Astrocyte (in vitro differentiated cells and primary cell): ENCODE data around the gene B4GALT4. TPM values are rescaled to one million over a fixed set of nuclear protein-coding genes. Genes with fewer than 3 reads are reported as not detected.

Source experiments
- DNase-seq: peaks from one replicate; pipeline ENCODE4 v3.0.0-alpha.2; 2010; ENCODE audit warnings: low read depth
- FAIRE-seq: peaks from 2 replicates; lab custom pipeline; 2011; peaks lifted over from hg19 to GRCh38; lab: Jason Lieb, UNC
- H2AFZ ChIP-seq: 2 replicates; pipeline ENCODE4 v1.6.0; 2012; ENCODE audit warnings: low read depth, low read length, inconsistent platforms
- H3K27ac ChIP-seq: 2 replicates; pipeline ENCODE4 v1.5.1; 2011; ENCODE audit warnings: low read depth, low read length, inconsistent platforms
- H3K27me3 ChIP-seq: 2 replicates; pipeline ENCODE4 v1.6.0; 2011; ENCODE audit warnings: low read length, inconsistent platforms; ENCODE audit not compliant: insufficient read depth
- H3K36me3 ChIP-seq: 2 replicates; pipeline ENCODE4 v1.5.1; 2011; ENCODE audit warnings: low read length, inconsistent platforms; ENCODE audit not compliant: insufficient read depth
- H3K4me1 ChIP-seq: 2 replicates; pipeline ENCODE4 v1.5.1; 2011; ENCODE audit warnings: low read length, inconsistent platforms; ENCODE audit not compliant: insufficient read depth
- H3K4me2 ChIP-seq: 2 replicates; pipeline ENCODE4 v1.6.0; 2012; ENCODE audit warnings: low read length, inconsistent platforms
- H3K4me3 ChIP-seq: 2 replicates; pipeline ENCODE4 v1.5.1; 2011; ENCODE audit warnings: low read depth, mild to moderate bottlenecking, low read length, inconsistent platforms; ENCODE audit not compliant: insufficient read depth
- H3K79me2 ChIP-seq: 2 replicates; pipeline ENCODE4 v1.6.0; 2012; ENCODE audit warnings: mild to moderate bottlenecking, low read length, inconsistent platforms; ENCODE audit not compliant: insufficient read depth
- H3K9ac ChIP-seq: 2 replicates; pipeline ENCODE4 v1.6.0; 2012; ENCODE audit warnings: mild to moderate bottlenecking, low read length, inconsistent platforms
- H3K9me3 ChIP-seq: 2 replicates; pipeline ENCODE4 v1.5.1; 2012; ENCODE audit warnings: low read depth, mild to moderate bottlenecking, low read length, inconsistent platforms; ENCODE audit not compliant: insufficient read depth
- H4K20me1 ChIP-seq: 2 replicates; pipeline ENCODE4 v1.6.0; 2012; ENCODE audit warnings: low read length, inconsistent platforms; ENCODE audit not compliant: insufficient read depth
- H3K27ac Mint-ChIP-seq: one replicate; pipeline ENCODE4 v1.8.0; 2021; ENCODE audit warnings: mild to moderate bottlenecking, mixed read lengths; ENCODE audit not compliant: unreplicated experiment
- H3K27me3 Mint-ChIP-seq: one replicate; pipeline ENCODE4 v1.8.0; 2021; ENCODE audit warnings: low read depth, mixed read lengths; ENCODE audit not compliant: unreplicated experiment
- H3K36me3 Mint-ChIP-seq: one replicate; pipeline ENCODE4 v1.8.0; 2021; ENCODE audit warnings: low read depth, mixed read lengths; ENCODE audit not compliant: unreplicated experiment
- H3K4me1 Mint-ChIP-seq: one replicate; pipeline ENCODE4 v1.8.0; 2021; ENCODE audit warnings: low read depth, mixed read lengths; ENCODE audit not compliant: unreplicated experiment
- H3K4me3 Mint-ChIP-seq: one replicate; pipeline ENCODE4 v1.8.0; 2021; ENCODE audit warnings: mild to moderate bottlenecking, moderate library complexity, mixed read lengths; ENCODE audit not compliant: unreplicated experiment
- H3K9me3 Mint-ChIP-seq: one replicate; pipeline ENCODE4 v1.8.0; 2021; ENCODE audit warnings: mild to moderate bottlenecking, mixed read lengths; ENCODE audit not compliant: unreplicated experiment
- EZH2 ChIP-seq: IDR thresholded peaks from 2 replicates; pipeline ENCODE4 v1.6.1; 2012; ENCODE audit warnings: mild to moderate bottlenecking, low read length, inconsistent platforms; ENCODE audit not compliant: insufficient read depth
- total RNA-seq: library from RNA; stranded (reverse); gene quantifications from 2 replicates; pipeline ENCODE4 v1.2.1, GENCODE V29; 2021
- TF ChIP-seq, protein P1 (sequence below): IDR thresholded peaks from 2 replicates; pipeline ENCODE4 v1.5.1; 2011; ENCODE audit warnings: low read depth, mild to moderate bottlenecking, inconsistent platforms, low read length, moderate library complexity; ENCODE audit not compliant: insufficient read depth

Gene B4GALT4
- total RNA-seq, 1 donor from 2014 or later: 36.7 TPM

DNA sequence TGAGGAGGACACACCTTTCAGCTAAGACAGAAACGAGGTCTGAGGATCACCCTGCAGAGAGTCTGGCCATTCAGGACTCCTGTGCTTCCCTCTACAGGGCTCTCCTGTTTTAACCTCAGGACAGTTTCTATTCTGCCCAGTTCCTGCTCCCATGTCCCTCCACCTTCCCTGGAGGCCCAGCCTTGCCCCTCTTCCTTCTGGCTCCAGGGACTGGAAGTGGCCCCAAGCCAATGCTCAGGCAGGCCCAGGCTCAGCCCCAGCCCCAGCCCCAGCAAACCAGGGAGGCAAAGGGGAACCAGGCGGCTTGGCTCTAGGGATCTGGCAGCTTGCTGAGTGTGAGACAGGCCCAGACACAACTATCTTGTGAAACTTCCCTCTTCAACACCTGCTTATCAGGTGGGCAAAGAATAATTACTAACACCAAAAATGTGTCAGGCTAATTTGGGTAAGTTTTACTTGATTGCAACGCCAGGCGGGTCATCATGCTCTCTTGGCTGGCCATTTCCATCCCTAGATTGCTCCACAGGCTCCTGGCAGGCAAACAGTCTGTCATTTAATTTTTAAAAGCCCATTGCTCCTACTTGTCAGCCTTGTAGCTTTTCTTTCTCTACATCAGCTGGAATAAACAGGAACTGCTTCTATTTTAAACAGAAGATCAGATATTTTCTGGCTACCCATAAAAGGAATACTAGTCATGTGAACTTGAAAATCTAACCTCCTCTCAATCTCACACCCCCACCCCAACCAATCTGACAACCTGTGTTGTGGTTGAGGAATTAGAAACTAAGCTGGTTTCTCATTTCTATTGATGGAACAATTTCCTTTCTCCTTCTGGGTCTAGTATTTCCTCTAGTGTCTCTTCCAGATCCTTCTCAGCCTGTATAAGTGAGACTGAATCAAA, 33.8 kb downstream of the B4GALT4 start:
- H3K4me3 Mint-ChIP-seq: no peak overlapping the region
- TF ChIP-seq EZH2: no peak
- TF ChIP-seq, protein P1, sequence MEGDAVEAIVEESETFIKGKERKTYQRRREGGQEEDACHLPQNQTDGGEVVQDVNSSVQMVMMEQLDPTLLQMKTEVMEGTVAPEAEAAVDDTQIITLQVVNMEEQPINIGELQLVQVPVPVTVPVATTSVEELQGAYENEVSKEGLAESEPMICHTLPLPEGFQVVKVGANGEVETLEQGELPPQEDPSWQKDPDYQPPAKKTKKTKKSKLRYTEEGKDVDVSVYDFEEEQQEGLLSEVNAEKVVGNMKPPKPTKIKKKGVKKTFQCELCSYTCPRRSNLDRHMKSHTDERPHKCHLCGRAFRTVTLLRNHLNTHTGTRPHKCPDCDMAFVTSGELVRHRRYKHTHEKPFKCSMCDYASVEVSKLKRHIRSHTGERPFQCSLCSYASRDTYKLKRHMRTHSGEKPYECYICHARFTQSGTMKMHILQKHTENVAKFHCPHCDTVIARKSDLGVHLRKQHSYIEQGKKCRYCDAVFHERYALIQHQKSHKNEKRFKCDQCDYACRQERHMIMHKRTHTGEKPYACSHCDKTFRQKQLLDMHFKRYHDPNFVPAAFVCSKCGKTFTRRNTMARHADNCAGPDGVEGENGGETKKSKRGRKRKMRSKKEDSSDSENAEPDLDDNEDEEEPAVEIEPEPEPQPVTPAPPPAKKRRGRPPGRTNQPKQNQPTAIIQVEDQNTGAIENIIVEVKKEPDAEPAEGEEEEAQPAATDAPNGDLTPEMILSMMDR: no peak
- Histone ChIP-seq H2AFZ (no peak overlapping the region), H3K27me3 (no peaks in the 10 kb centered on the region), H3K4me3 (no peak overlapping the region), H3K27ac (no peak overlapping the region), H3K9ac (no peak overlapping the region), H3K36me3 (peaks cover 2% of the 10 kb centered on the region), H3K4me2 (no peak overlapping the region), H3K79me2 (no peaks in the 10 kb centered on the region), H3K9me3 (no peaks in the 10 kb centered on the region), H3K4me1 (no peaks in the 10 kb centered on the region), H4K20me1 (no peaks in the 10 kb centered on the region)
- DNase-seq: no peak
- no peaks in the 10 kb centered on the region for H3K27me3 Mint-ChIP-seq
- no peaks in the 10 kb centered on the region for H3K9me3 Mint-ChIP-seq
- H3K27ac Mint-ChIP-seq: no peak overlapping the region
- no peak for FAIRE-seq
- H3K4me1 Mint-ChIP-seq: peaks cover 5% of the 10 kb centered on the region
- H3K36me3 Mint-ChIP-seq: peaks cover 12% of the 10 kb centered on the region

DNA sequence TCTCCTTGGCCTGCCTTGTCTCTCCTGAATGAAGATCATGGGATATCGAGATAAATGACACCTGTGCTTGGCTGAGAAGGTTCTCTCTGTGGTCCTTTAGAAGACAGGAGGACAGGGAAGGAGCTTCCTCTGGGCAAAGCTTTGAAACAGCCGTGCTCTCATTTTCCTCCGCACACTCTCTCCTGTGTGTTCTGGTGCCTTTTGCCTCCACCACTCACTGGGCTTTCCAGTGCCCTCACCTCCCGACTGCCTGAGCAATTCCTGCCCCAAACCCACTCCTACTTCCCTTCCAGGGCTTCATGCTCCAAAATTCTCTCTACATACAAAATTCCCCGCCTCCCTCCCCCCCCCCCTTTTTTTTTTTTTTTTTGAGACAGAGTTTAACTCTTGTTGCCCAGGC, 35.0 kb downstream of the B4GALT4 start:
- no peaks in the 10 kb centered on the region for H3K9me3 Mint-ChIP-seq
- Histone ChIP-seq H3K9ac (no peak overlapping the region), H3K9me3 (no peaks in the 10 kb centered on the region), H3K27ac (no peak overlapping the region), H3K4me3 (no peak overlapping the region), H2AFZ (no peak overlapping the region), H3K79me2 (no peaks in the 10 kb centered on the region), H3K27me3 (no peaks in the 10 kb centered on the region), H3K4me2 (no peak overlapping the region), H4K20me1 (no peaks in the 10 kb centered on the region), H3K4me1 (no peaks in the 10 kb centered on the region), H3K36me3 (no peaks in the 10 kb centered on the region)
- DNase-seq (no peak), FAIRE-seq (no peak)
- TF ChIP-seq, protein P1: no peak
- no peak for TF ChIP-seq EZH2
- no peaks in the 10 kb centered on the region for H3K27me3 Mint-ChIP-seq
- peaks cover 5% of the 10 kb centered on the region for H3K4me1 Mint-ChIP-seq
- H3K4me3 Mint-ChIP-seq: no peak overlapping the region
- H3K36me3 Mint-ChIP-seq: peaks cover 12% of the 10 kb centered on the region
- H3K27ac Mint-ChIP-seq: no peak overlapping the region

DNA sequence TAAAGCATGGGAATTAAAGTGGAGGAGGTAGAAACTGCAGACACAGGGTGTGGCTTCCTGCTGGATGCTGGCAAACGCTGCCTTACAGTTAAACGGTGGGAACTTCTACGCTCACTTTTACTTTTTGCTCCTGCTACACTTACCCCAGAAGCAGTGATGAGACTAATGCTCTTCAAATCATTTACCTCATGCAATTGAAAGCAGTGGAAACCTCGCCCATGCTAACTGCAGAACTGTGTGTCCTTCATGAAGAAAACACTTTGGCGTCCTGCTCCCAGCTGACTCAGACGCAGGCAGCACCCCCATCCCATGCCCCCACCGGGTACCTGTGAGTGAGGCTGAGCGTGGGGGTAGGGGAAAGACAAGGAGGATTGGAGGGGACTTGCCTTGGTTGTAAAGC, 35.5 kb downstream of the B4GALT4 start:
- FAIRE-seq: no peak

More for the DNA sequence above, 35.5 kb downstream of the B4GALT4 start:
- no peak overlapping the region for H3K4me3 Mint-ChIP-seq
- H3K27me3 Mint-ChIP-seq: no peaks in the 10 kb centered on the region
- no peaks in the 10 kb centered on the region for H3K36me3 ChIP-seq
- H3K27ac Mint-ChIP-seq: no peak overlapping the region
- peaks cover 5% of the 10 kb centered on the region for H3K4me1 Mint-ChIP-seq
- no peaks in the 10 kb centered on the region for H4K20me1 ChIP-seq
- no peak overlapping the region for H3K4me2 ChIP-seq
- no peak overlapping the region for H3K9ac ChIP-seq
- no peak overlapping the region for H3K27ac ChIP-seq
- no peaks in the 10 kb centered on the region for H3K27me3 ChIP-seq
- no peaks in the 10 kb centered on the region for H3K79me2 ChIP-seq
- no peaks in the 10 kb centered on the region for H3K9me3 ChIP-seq
- no peak for DNase-seq
- H3K9me3 Mint-ChIP-seq: no peaks in the 10 kb centered on the region
- H3K4me3 ChIP-seq: no peak overlapping the region
- no peak for TF ChIP-seq EZH2
- TF ChIP-seq, protein P1: no peak
- H3K4me1 ChIP-seq: no peaks in the 10 kb centered on the region
- H2AFZ ChIP-seq: no peak overlapping the region
- H3K36me3 Mint-ChIP-seq: peaks cover 12% of the 10 kb centered on the region
